OCI-LY3 (cell line): ENCODE measurements around the gene ADRA2B.

Source experiments
- H2AFZ ChIP-seq: fragments of 200-600, 300-600 bp; shearing (Covaris generic); 2 replicates; pipeline ENCODE4 v1.6.0; 2014; ENCODE audit warnings: antibody characterized with exemption, low read depth, low read length
- H3K27ac ChIP-seq: fragments of 200-600, 300-600 bp; sonication (generic); 2 replicates; pipeline ENCODE4 v1.5.1; 2014; ENCODE audit warnings: mild to moderate bottlenecking, low read length, moderate library complexity, mixed read lengths
- H3K27me3 ChIP-seq: fragments of 200-600, 300-600 bp; sonication (generic); 2 replicates; pipeline ENCODE4 v1.6.1; 2014; ENCODE audit warnings: low read depth, low read length, mixed read lengths
- H3K36me3 ChIP-seq: fragments of 200-600, 300-600 bp; sonication (generic); replicated peaks from 2 replicates; pipeline ENCODE3; 2014; ENCODE audit warnings: low read depth, low read length, mixed read lengths
- H3K4me1 ChIP-seq: fragments of 300-600, 200-600 bp; sonication (generic); 2 replicates; pipeline ENCODE4 v1.6.1; 2014; ENCODE audit warnings: low read length, mixed read lengths
- H3K4me2 ChIP-seq: fragments of 200-600, 300-600 bp; sonication (generic); 2 replicates; pipeline ENCODE4 v1.6.1; 2014; ENCODE audit warnings: low read length, mixed read lengths
- H3K4me3 ChIP-seq: fragments of 300-600, 200-600 bp; sonication (generic); 2 replicates; pipeline ENCODE4 v1.5.1; 2014; ENCODE audit warnings: antibody characterized with exemption, mild to moderate bottlenecking, low read length, moderate library complexity
- H3K79me2 ChIP-seq: fragments of 300-600, 200-600 bp; shearing (Covaris generic); 2 replicates; pipeline ENCODE4 v1.6.1; 2014; ENCODE audit warnings: mild to moderate bottlenecking, low read length, mixed read lengths
- H3K9ac ChIP-seq: fragments of 300-600, 200-600 bp; shearing (Covaris generic); 2 replicates; pipeline ENCODE4 v1.6.0; 2014; ENCODE audit warnings: mild to moderate bottlenecking, low read length, moderate library complexity
- H3K9me3 ChIP-seq: fragments of 200-600, 300-600 bp; shearing (Covaris generic); 2 replicates; pipeline ENCODE4 v1.6.1; 2014; ENCODE audit warnings: low read length, mixed read lengths; ENCODE audit not compliant: insufficient read depth
- H4K20me1 ChIP-seq: fragments of 200-600, 300-600 bp; sonication (generic); 2 replicates; pipeline ENCODE4 v1.6.1; 2016; ENCODE audit warnings: low read length, mixed read lengths; ENCODE audit not compliant: insufficient read depth
- EZH2phosphoT487 ChIP-seq: fragments of 200-600 bp; shearing (Covaris generic); IDR thresholded peaks from 2 replicates; pipeline ENCODE4 v1.6.1; 2018; ENCODE audit warnings: antibody characterized with exemption, mixed run types, low read depth
- TF ChIP-seq, protein P1 (sequence below): fragments of 200-600, 300-600 bp; sonication (generic); IDR thresholded peaks from 2 replicates; pipeline ENCODE4 v1.5.1; 2014; ENCODE audit warnings: antibody characterized with exemption, low read length, low read depth

ADRA2B gene

DNA sequence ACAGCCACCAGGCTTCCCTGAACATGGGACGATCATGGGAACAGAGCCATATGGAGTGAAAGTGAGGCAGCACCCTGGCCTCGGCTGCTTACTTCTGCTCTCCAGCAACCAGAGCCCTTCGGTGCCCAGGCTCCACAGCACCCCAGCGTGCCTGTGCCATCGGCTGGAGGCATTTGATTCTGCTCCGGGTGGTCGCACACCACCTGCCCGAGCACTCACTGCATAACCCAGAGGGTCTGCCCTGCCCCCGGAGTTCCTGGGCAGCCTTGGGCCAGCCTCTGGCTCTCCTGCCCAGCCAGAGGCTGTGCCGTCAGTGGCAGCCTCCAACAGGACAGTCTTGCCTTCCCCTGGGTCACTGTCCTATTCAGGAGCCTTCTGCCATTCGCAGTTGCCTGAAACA is 18.1 kb upstream of the ADRA2B start:
- Histone ChIP-seq H3K4me1 (peaks cover 23% of the 10 kb centered on the region), H3K4me2 (no peak overlapping the region), H3K9ac (no peak overlapping the region), H2AFZ (no peak overlapping the region), H3K79me2 (no peaks in the 10 kb centered on the region), H3K36me3 (peaks cover 2% of the 10 kb centered on the region), H4K20me1 (0 out of 2 replicates have a peak, but pooled peaks cover 5% of the 10 kb centered on the region), H3K9me3 (no peaks in the 10 kb centered on the region), H3K27ac (no peak overlapping the region), H3K4me3 (no peak overlapping the region), H3K27me3 (no peaks in the 10 kb centered on the region)
- TF ChIP-seq EZH2phosphoT487 = no peak

DNA sequence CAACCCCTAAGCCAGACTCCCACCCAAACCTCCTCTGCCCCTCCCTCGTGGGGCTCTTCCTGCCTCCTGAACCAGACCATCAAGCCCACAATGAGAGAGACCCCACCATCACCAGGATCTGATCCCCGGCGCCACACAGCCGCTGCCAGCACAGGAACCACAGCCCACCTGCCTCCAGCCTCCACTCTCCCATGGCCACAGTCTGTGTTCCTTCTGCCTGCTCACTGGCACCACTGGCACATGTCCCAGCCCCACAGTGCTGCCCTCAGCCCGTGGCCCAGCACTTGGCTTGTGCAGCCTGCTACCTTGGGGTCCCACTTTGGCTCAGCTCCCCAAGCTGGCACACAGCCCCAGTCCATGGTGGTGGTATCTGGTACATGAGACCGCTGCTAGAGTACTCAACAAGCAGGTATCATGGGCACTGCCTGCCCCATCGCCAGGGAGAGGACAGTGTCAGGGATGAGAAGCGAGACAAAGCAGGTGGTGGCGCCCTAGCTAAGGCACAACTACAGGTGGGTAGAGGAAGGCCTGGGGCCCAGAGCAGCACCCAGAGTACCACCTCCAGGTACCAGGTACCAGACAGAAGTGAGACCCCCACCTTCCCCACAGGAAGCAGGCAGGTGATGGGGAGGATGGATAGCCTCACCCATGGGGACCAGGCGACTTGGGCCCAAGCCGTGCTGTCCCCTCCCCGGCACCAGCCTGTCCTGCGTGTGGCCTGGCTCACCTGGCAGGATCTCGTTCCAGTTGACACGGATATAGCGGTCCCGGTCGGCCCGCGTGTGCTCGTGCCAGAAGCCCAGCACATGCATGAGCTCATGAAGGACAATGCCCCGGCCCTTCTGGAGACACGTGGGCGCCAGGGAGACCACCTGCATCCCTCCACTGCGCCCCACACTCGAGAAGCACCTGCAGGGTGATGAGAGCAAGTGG is 15.7 kb upstream of the ADRA2B start:
- Histone ChIP-seq H3K4me3 (no peak overlapping the region), H3K27me3 (no peaks in the 10 kb centered on the region), H3K4me2 (no peak overlapping the region), H3K27ac (no peak overlapping the region), H4K20me1 (no peaks in the 10 kb centered on the region), H3K36me3 (no peaks in the 10 kb centered on the region), H3K4me1 (peaks cover 14% of the 10 kb centered on the region), H3K9ac (no peak overlapping the region), H2AFZ (0 out of 2 replicates have a peak overlapping the region, but pooled peaks have one; percentile 33), H3K79me2 (no peaks in the 10 kb centered on the region), H3K9me3 (no peaks in the 10 kb centered on the region)
- TF ChIP-seq EZH2phosphoT487 = no peak
- TF ChIP-seq, protein P1, sequence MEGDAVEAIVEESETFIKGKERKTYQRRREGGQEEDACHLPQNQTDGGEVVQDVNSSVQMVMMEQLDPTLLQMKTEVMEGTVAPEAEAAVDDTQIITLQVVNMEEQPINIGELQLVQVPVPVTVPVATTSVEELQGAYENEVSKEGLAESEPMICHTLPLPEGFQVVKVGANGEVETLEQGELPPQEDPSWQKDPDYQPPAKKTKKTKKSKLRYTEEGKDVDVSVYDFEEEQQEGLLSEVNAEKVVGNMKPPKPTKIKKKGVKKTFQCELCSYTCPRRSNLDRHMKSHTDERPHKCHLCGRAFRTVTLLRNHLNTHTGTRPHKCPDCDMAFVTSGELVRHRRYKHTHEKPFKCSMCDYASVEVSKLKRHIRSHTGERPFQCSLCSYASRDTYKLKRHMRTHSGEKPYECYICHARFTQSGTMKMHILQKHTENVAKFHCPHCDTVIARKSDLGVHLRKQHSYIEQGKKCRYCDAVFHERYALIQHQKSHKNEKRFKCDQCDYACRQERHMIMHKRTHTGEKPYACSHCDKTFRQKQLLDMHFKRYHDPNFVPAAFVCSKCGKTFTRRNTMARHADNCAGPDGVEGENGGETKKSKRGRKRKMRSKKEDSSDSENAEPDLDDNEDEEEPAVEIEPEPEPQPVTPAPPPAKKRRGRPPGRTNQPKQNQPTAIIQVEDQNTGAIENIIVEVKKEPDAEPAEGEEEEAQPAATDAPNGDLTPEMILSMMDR = no peak

DNA sequence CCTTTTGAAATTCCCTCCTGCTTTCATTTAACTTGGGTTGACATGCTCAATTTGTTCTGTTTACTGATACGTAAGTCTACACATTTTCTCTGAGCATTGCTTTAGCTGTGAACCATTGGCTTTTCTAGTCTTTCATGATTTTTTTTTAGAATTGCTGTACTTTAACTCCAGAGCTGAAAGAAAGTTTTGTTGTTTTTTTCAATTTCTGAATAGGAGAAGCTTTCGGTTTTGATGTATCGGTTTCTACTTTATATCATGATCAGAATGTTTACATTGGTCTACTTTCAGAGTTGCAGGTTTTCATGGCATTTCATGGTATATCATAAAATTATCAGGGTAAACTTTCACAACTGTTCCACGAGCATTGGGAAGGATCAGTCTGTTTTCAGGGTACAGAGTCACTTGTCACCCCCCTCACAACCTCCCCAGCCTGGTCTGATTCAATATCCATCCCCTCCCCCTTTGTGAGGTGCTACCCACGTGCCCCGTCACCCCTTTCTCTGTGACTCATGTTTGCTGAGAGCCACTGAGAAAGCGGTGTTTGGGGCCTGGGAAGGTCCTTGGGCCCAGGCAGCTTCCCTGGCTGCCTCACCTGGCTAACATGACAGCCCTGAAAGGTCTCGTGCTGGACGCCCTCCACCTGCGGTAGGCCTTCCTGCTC is 14.9 kb upstream of the ADRA2B start:
- Histone ChIP-seq H3K9ac (no peak overlapping the region), H3K9me3 (no peaks in the 10 kb centered on the region), H3K27me3 (no peaks in the 10 kb centered on the region), H3K36me3 (no peaks in the 10 kb centered on the region), H2AFZ (peak overlapping the region; percentile 33; the same call in 1 of the 2 replicates), H3K4me2 (peak overlapping the region; percentile 48), H3K4me3 (no peak overlapping the region), H3K27ac (no peak overlapping the region; the same call in 1 of the 2 replicates), H3K4me1 (peaks cover 14% of the 10 kb centered on the region), H4K20me1 (no peaks in the 10 kb centered on the region), H3K79me2 (no peaks in the 10 kb centered on the region)
- no peak for TF ChIP-seq EZH2phosphoT487
- TF ChIP-seq, protein P1 = no peak

DNA sequence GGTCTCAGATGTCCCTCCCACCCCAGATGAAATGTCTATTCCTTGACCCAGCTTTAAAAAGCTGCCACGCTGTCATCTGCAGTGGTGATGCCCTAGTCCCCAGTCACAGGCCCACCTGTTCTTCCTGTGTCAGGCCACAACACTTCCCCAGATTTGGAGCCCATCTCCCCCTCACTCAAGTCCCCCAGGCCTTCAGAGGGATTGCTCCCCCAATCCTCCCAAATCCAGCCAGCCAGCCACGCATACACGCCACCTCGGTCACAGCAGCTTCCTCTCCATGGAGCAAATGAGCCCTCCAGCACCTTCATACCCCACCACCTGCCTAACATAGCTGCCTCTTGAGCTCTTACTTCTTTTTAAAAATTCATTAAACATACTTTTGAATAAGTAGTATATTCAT is 14.1 kb upstream of the ADRA2B start:
- no peak overlapping the region for H2AFZ ChIP-seq
- no peak overlapping the region for H3K27ac ChIP-seq
- peaks cover 14% of the 10 kb centered on the region for H3K4me1 ChIP-seq
- no peak for TF ChIP-seq EZH2phosphoT487
- TF ChIP-seq, protein P1 = no peak
- no peaks in the 10 kb centered on the region for H4K20me1 ChIP-seq
- H3K79me2 ChIP-seq = no peaks in the 10 kb centered on the region
- H3K27me3 ChIP-seq = no peaks in the 10 kb centered on the region
- H3K9me3 ChIP-seq = no peaks in the 10 kb centered on the region
- no peak overlapping the region for H3K4me2 ChIP-seq
- no peak overlapping the region for H3K9ac ChIP-seq
- H3K4me3 ChIP-seq = no peak overlapping the region
- no peaks in the 10 kb centered on the region for H3K36me3 ChIP-seq
